Subcutaneous abdominal adipose tissue (tissue), 5 donors: ENCODE results near the gene SPATA25.

Experiments used
- H3K27ac ChIP-seq: one replicate; pipeline ENCODE4 v1.7.0; 2013; ENCODE audit warnings: low read depth, mild to moderate bottlenecking, inconsistent platforms, low read length, moderate library complexity
- H3K27me3 ChIP-seq, 5 donors: one replicate each; pipeline ENCODE4 v1.7.0; 2013; ENCODE audit warnings: low read length in 5 of 5, inconsistent platforms in 1 of 5; ENCODE audit not compliant: control insufficient read depth in 5 of 5, insufficient read depth in 4 of 5
- H3K36me3 ChIP-seq, 5 donors: one replicate each; pipeline ENCODE4 v1.7.0; 2013; ENCODE audit warnings: low read length in 5 of 5; ENCODE audit not compliant: control insufficient read depth in 5 of 5, insufficient read depth in 5 of 5
- H3K4me1 ChIP-seq, 5 donors: one replicate each; pipeline ENCODE4 v1.7.0; 2013; ENCODE audit warnings: low read length in 5 of 5, mild to moderate bottlenecking in 3 of 5, moderate library complexity in 1 of 5; ENCODE audit not compliant: control insufficient read depth in 5 of 5, insufficient read depth in 5 of 5
- H3K4me3 ChIP-seq, 5 donors: one replicate each; pipeline ENCODE4 v1.7.0; 2013; ENCODE audit warnings: low read length in 5 of 5, low read depth in 1 of 5
- H3K9ac ChIP-seq, 5 donors: one replicate each; pipeline ENCODE4 v1.7.0; 2013; ENCODE audit warnings: low read length in 5 of 5, mild to moderate bottlenecking in 4 of 5, moderate library complexity in 3 of 5
- H3K9me3 ChIP-seq, 5 donors: one replicate each; pipeline ENCODE4 v1.7.0; 2013; ENCODE audit warnings: low read length in 5 of 5; ENCODE audit not compliant: control insufficient read depth in 5 of 5
- donor health status: healthy.
- donor health status: healthy.
- donor health status: healthy.
- donor health status: healthy.
- donor health status: healthy.

Gene SPATA25

GRCh38 chr20:45867136-45867818 lies 20.1 kb downstream of the SPATA25 start:
- Histone ChIP-seq H3K9me3 (no peaks in the 10 kb centered on the region), H3K27me3 (no peaks in the 10 kb centered on the region), H3K4me3 (no peak overlapping the region), H3K36me3 (no peaks in the 10 kb centered on the region), H3K9ac (no peak overlapping the region), H3K4me1 (no peaks in the 10 kb centered on the region), H3K27ac (no peak overlapping the region)

- Histone ChIP-seq H3K9ac (no peak overlapping the region), H3K4me1 (no peaks in the 10 kb centered on the region), H3K4me3 (no peak overlapping the region), H3K27ac (no peak overlapping the region), H3K27me3 (no peaks in the 10 kb centered on the region), H3K36me3 (no peaks in the 10 kb centered on the region), H3K9me3 (no peaks in the 10 kb centered on the region)
These were observed 21.0 kb downstream of the SPATA25 start for GRCh38 chr20:45866454-45866853.

GRCh38 chr20:45863543-45864470 lies 23.6 kb downstream of the SPATA25 start:
- no peak overlapping the region for H3K9ac ChIP-seq
- H3K9me3 ChIP-seq = no peaks in the 10 kb centered on the region
- H3K36me3 ChIP-seq = peaks cover 0 to 3% (median 0%) of the 10 kb centered on the region in 5 donors
- no peak overlapping the region for H3K4me3 ChIP-seq
- H3K27ac ChIP-seq = no peak overlapping the region
- H3K4me1 ChIP-seq = no peaks in the 10 kb centered on the region
- no peaks in the 10 kb centered on the region for H3K27me3 ChIP-seq

- H3K27ac ChIP-seq = no peak overlapping the region
- peaks cover 0 to 18% (median 15%) of the 10 kb centered on the region in 5 donors for H3K4me1 ChIP-seq
- peaks cover 0 to 3% (median 0%) of the 10 kb centered on the region in 5 donors for H3K36me3 ChIP-seq
- H3K4me3 ChIP-seq = no peak overlapping the region
- H3K27me3 ChIP-seq = no peaks in the 10 kb centered on the region
- no peaks in the 10 kb centered on the region for H3K9me3 ChIP-seq
- H3K9ac ChIP-seq = no peak overlapping the region
These were observed 26.0 kb downstream of the SPATA25 start for GRCh38 chr20:45861221-45862075.

- H3K9ac ChIP-seq = no peak overlapping the region
- no peak overlapping the region for H3K4me3 ChIP-seq
- peaks cover 0 to 26% (median 23%) of the 10 kb centered on the region in 5 donors for H3K4me1 ChIP-seq
- H3K27me3 ChIP-seq = no peaks in the 10 kb centered on the region
- no peaks in the 10 kb centered on the region for H3K9me3 ChIP-seq
- no peak overlapping the region for H3K27ac ChIP-seq
- H3K36me3 ChIP-seq = peaks cover 0 to 3% (median 0%) of the 10 kb centered on the region in 5 donors
These were observed 26.7 kb downstream of the SPATA25 start for GRCh38 chr20:45860560-45861220.

- no peak overlapping the region for H3K27ac ChIP-seq
- no peaks in the 10 kb centered on the region for H3K27me3 ChIP-seq
- H3K9me3 ChIP-seq = no peaks in the 10 kb centered on the region
- H3K9ac ChIP-seq = no peak overlapping the region
- peaks cover 0 to 5% (median under 1%) of the 10 kb centered on the region in 5 donors for H3K36me3 ChIP-seq
- no peak overlapping the region for H3K4me3 ChIP-seq
- peaks cover 0 to 32% (median 29%) of the 10 kb centered on the region in 5 donors for H3K4me1 ChIP-seq
These were observed 27.5 kb downstream of the SPATA25 start for GRCh38 chr20:45859916-45860315.

GRCh38 chr20:45857882-45858216 lies 29.6 kb downstream of the SPATA25 start:
- H3K9ac ChIP-seq = peak overlapping the region; percentile 63 to 91 (median 82)
- peaks cover 0 to 38% (median 32%) of the 10 kb centered on the region in 5 donors for H3K4me1 ChIP-seq
- H3K9me3 ChIP-seq = no peaks in the 10 kb centered on the region
- H3K27ac ChIP-seq = peak overlapping the region; percentile 83
- H3K27me3 ChIP-seq = no peaks in the 10 kb centered on the region
- peak overlapping the region; percentile 89 to 99 (median 97) for H3K4me3 ChIP-seq
- peaks cover 2 to 20% (median 9%) of the 10 kb centered on the region in 5 donors for H3K36me3 ChIP-seq

- no peaks in the 10 kb centered on the region for H3K9me3 ChIP-seq
- H3K9ac ChIP-seq = peak within 1 kb of the TSS; percentile 68 to 93 (median 87)
- peaks cover 4 to 22% (median 9%) of the 10 kb centered on the region in 5 donors for H3K36me3 ChIP-seq
- no peaks in the 10 kb centered on the region for H3K27me3 ChIP-seq
- H3K27ac ChIP-seq = peak within 1 kb of the TSS; percentile 83
- peaks cover 0 to 38% (median 32%) of the 10 kb centered on the region in 5 donors for H3K4me1 ChIP-seq
- peak within 1 kb of the TSS; percentile 89 to 99 (median 97) for H3K4me3 ChIP-seq
These were observed 30.1 kb downstream of the SPATA25 start, which contains the start of the genes ACOT8 and ZSWIM3 for GRCh38 chr20:45857114-45857881. ACOT8 (minus strand) TSS chr20:45857392; CDS start chr20:45857315, 77 bp downstream. ZSWIM3 (plus strand) TSS chr20:45857614; CDS start chr20:45857826, 212 bp downstream.
